OCI-LY1 (cell line): ENCODE measurements around the gene SULT6B1.

ENCODE experiments used
- H2AFZ ChIP-seq: fragments of 200-600 bp; sonication (generic), shearing (Covaris generic); 2 replicates; pipeline ENCODE4 v1.6.0; 2014; ENCODE audit warnings: antibody characterized with exemption, mild to moderate bottlenecking, low read length
- H3F3A ChIP-seq: fragments of 200-600 bp; sonication (generic), shearing (Covaris generic); 2 replicates; pipeline ENCODE4 v1.6.0; 2014; ENCODE audit warnings: mild to moderate bottlenecking, antibody characterized with exemption, low read length, moderate library complexity; ENCODE audit not compliant: insufficient read depth
- H3K27ac ChIP-seq: fragments of 200-600 bp; sonication (generic); 2 replicates; pipeline ENCODE4 v1.5.1; 2014; ENCODE audit warnings: low read length, mixed run types, mild to moderate bottlenecking, low read depth; ENCODE audit not compliant: poor library complexity, severe bottlenecking
- H3K27me3 ChIP-seq: fragments of 200-600 bp; sonication (generic); 2 replicates; pipeline ENCODE4 v1.6.0; 2014; ENCODE audit warnings: antibody characterized with exemption, mild to moderate bottlenecking, low read length, moderate library complexity; ENCODE audit not compliant: insufficient read depth
- H3K36me3 ChIP-seq: fragments of 200-600 bp; sonication (generic); 2 replicates; pipeline ENCODE4 v1.6.1; 2014; ENCODE audit warnings: mild to moderate bottlenecking, antibody characterized with exemption, low read length, moderate library complexity, mixed read lengths; ENCODE audit not compliant: insufficient read depth
- H3K4me1 ChIP-seq: fragments of 200-600 bp; sonication (generic); 2 replicates; pipeline ENCODE4 v1.5.1; 2014; ENCODE audit warnings: mild to moderate bottlenecking, low read length, moderate library complexity; ENCODE audit not compliant: insufficient read depth, severe bottlenecking
- H3K4me2 ChIP-seq: fragments of 200-600 bp; sonication (generic), shearing (Covaris generic); 2 replicates; pipeline ENCODE4 v1.6.1; 2014; ENCODE audit warnings: low read length
- H3K4me3 ChIP-seq: fragments of 200-600 bp; sonication (generic); 2 replicates; pipeline ENCODE4 v1.5.1; 2014; ENCODE audit warnings: low read length, low read depth, mild to moderate bottlenecking, mixed read lengths; ENCODE audit not compliant: poor library complexity, severe bottlenecking
- H3K79me2 ChIP-seq: fragments of 200-600 bp; shearing (Covaris generic); 2 replicates; pipeline ENCODE4 v1.6.1; 2016; ENCODE audit warnings: mixed run types, low read length, mixed read lengths; ENCODE audit not compliant: insufficient read depth
- H3K9ac ChIP-seq: fragments of 200-600 bp; sonication (generic), shearing (Covaris generic); 2 replicates; pipeline ENCODE4 v1.6.1; 2014; ENCODE audit warnings: mild to moderate bottlenecking, low read length, mixed read lengths
- H3K9me2 ChIP-seq: fragments of 200-600 bp; sonication (generic), shearing (Covaris generic); 2 replicates; pipeline ENCODE4 v1.6.1; 2014; ENCODE audit warnings: low read depth, mild to moderate bottlenecking, low read length, mixed read lengths
- H3K9me3 ChIP-seq: fragments of 200-600 bp; shearing (Covaris generic); 2 replicates; pipeline ENCODE4 v1.6.1; 2014; ENCODE audit warnings: low read length, mixed read lengths
- H4K20me1 ChIP-seq: fragments of 200-600 bp; sonication (generic), shearing (Covaris generic); 2 replicates; pipeline ENCODE4 v1.6.0; 2016; ENCODE audit warnings: mild to moderate bottlenecking, low read length; ENCODE audit not compliant: insufficient read depth
- EZH2 ChIP-seq: fragments of 200-600 bp; sonication (generic), shearing (Covaris generic); IDR thresholded peaks from 2 replicates; pipeline ENCODE4 v1.8.0; 2017; ENCODE audit warnings: borderline replicate concordance, mixed run types, mild to moderate bottlenecking, antibody characterized with exemption, low read length, moderate library complexity, mixed read lengths
- TF ChIP-seq, protein P1 (sequence below): fragments of 200-600 bp; sonication (generic), shearing (Covaris generic); IDR thresholded peaks from 2 replicates; pipeline ENCODE4 v1.5.1; 2017; ENCODE audit warnings: mild to moderate bottlenecking, antibody characterized with exemption, low read length, moderate library complexity, mixed read lengths

SULT6B1 gene, protein sequence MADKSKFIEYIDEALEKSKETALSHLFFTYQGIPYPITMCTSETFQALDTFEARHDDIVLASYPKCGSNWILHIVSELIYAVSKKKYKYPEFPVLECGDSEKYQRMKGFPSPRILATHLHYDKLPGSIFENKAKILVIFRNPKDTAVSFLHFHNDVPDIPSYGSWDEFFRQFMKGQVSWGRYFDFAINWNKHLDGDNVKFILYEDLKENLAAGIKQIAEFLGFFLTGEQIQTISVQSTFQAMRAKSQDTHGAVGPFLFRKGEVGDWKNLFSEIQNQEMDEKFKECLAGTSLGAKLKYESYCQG

DNA sequence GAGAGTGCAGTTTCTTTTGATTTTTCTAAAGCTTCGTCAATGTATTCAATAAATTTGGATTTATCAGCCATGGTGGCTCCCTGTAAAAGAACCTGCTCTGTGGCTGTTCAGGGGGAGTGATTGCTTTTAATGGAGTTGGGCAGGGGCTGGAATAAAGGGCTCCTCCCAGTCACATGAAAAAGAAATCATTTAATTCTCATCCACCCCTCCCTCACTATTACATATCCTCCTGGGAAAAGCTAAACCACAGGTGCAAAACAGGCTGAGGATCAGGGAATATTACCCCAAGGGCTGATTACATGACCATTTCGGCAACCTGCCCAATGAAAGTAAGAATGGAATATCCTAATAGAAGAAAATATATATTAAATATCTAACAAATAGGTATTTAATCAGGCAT is at the start of gene SULT6B1:
Gene SULT6B1 (minus strand): TSS at position 101 of the 400 bp plus-strand sequence. CDS start 30 bp downstream, at position 71.
- no peaks in the 10 kb centered on the region for H4K20me1 ChIP-seq
- H3K9me3 ChIP-seq, result no peaks in the 10 kb centered on the region
- no peaks in the 10 kb centered on the region; the same call in 1 of the 2 replicates for H3K27me3 ChIP-seq
- no peaks in the 10 kb centered on the region for H3K79me2 ChIP-seq
- no peaks in the 10 kb centered on the region for H3F3A ChIP-seq
- no peaks in the 10 kb centered on the region for H3K4me1 ChIP-seq
- no peak within 1 kb of the TSS for H3K9ac ChIP-seq
- no peak for TF ChIP-seq EZH2
- TF ChIP-seq, protein P1, sequence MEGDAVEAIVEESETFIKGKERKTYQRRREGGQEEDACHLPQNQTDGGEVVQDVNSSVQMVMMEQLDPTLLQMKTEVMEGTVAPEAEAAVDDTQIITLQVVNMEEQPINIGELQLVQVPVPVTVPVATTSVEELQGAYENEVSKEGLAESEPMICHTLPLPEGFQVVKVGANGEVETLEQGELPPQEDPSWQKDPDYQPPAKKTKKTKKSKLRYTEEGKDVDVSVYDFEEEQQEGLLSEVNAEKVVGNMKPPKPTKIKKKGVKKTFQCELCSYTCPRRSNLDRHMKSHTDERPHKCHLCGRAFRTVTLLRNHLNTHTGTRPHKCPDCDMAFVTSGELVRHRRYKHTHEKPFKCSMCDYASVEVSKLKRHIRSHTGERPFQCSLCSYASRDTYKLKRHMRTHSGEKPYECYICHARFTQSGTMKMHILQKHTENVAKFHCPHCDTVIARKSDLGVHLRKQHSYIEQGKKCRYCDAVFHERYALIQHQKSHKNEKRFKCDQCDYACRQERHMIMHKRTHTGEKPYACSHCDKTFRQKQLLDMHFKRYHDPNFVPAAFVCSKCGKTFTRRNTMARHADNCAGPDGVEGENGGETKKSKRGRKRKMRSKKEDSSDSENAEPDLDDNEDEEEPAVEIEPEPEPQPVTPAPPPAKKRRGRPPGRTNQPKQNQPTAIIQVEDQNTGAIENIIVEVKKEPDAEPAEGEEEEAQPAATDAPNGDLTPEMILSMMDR, result no peak
- no peak within 1 kb of the TSS for H3K4me3 ChIP-seq
- no peak within 1 kb of the TSS for H2AFZ ChIP-seq
- no peak within 1 kb of the TSS for H3K4me2 ChIP-seq
- no peaks in the 10 kb centered on the region for H3K9me2 ChIP-seq
- H3K27ac ChIP-seq, result no peak within 1 kb of the TSS
- no peaks in the 10 kb centered on the region for H3K36me3 ChIP-seq

- H3K9me3 ChIP-seq, result no peaks in the 10 kb centered on the region
- H4K20me1 ChIP-seq, result no peaks in the 10 kb centered on the region
- H3K9ac ChIP-seq, result peak overlapping the region; percentile 95
- H3K9me2 ChIP-seq, result no peaks in the 10 kb centered on the region
- H3F3A ChIP-seq, result no peaks in the 10 kb centered on the region
- peak overlapping the region; percentile 98 for H3K4me2 ChIP-seq
- TF ChIP-seq, protein P1, result no peak
- no peak for TF ChIP-seq EZH2
- H3K36me3 ChIP-seq, result peaks cover 41% of the 10 kb centered on the region
- H3K4me1 ChIP-seq, result peaks cover 32% of the 10 kb centered on the region
- H3K4me3 ChIP-seq, result peak overlapping the region; percentile 78
- H3K79me2 ChIP-seq, result peaks cover 78% of the 10 kb centered on the region
- H3K27ac ChIP-seq, result peak overlapping the region; percentile 42
- no peaks in the 10 kb centered on the region for H3K27me3 ChIP-seq
- H2AFZ ChIP-seq, result 0 out of 2 replicates have a peak overlapping the region, but pooled peaks have one; percentile 66
Observed at GRCh38 chr2:37232131-37232933, 43.9 kb upstream of the SULT6B1 start.

GRCh38 chr2:37231241-37232130 is 43.0 kb upstream of the SULT6B1 start, which contains the start of the genes CEBPZ and NDUFAF7:
TSS of gene CEBPZ (minus strand) at chr2:37231596. CDS start at chr2:37231567, 29 bp downstream.
TSS of gene NDUFAF7 (plus strand) at chr2:37231658. CDS start at chr2:37231706, 48 bp downstream.
- Histone ChIP-seq H3K36me3 (peaks cover 41% of the 10 kb centered on the region), H3K4me1 (peaks cover 40% of the 10 kb centered on the region), H4K20me1 (no peaks in the 10 kb centered on the region), H3K4me2 (peak within 1 kb of the TSS; percentile 98), H3K9me3 (no peaks in the 10 kb centered on the region), H3K4me3 (peak within 1 kb of the TSS; percentile 78), H3K9ac (peak within 1 kb of the TSS; percentile 95), H3F3A (no peaks in the 10 kb centered on the region), H3K79me2 (peaks cover 86% of the 10 kb centered on the region), H3K27ac (peak within 1 kb of the TSS; percentile 44), H3K9me2 (no peaks in the 10 kb centered on the region), H2AFZ (0 out of 2 replicates have a peak within 1 kb of the TSS, but pooled peaks have one; percentile 66), H3K27me3 (no peaks in the 10 kb centered on the region)
- TF ChIP-seq EZH2, result no peak
- TF ChIP-seq, protein P1, result no peak
